CD4-positive, alpha-beta T cell treated with Interleukin-4 for 4 hours (primary cell): Measurements from ENCODE around the gene TCF7.

Experiments used
- DNase-seq: peaks from one replicate; pipeline ENCODE4 v3.0.0-alpha.2; 2020

Gene TCF7

GRCh38 chr5:134113902-134114875 lies at the start of gene TCF7:
TCF7 (plus strand) TSS chr5:134114681; CDS start chr5:134114907, 226 bp downstream.
- DNase-seq, result peak; percentile 77

DNA sequence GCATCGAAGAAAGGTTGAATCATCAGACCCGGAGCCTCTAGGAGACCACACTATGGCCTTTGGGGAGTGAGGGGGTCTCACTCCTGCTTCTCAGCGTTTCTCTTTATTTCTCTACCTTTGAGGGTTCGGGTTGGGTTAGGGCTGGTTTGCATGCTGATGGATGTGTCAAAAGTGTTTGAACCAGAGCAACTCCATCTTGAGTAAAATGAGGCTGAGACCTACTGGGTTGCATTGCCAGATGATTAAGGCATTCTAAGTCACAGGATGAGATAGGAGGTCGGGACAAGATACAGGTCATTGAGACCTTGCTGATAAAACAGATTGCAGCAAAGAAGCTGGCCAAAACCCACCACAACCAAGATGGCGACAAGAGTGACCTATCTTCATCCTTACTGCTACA lies 44.9 kb upstream of the TCF7 start:
- no peak for DNase-seq

DNA sequence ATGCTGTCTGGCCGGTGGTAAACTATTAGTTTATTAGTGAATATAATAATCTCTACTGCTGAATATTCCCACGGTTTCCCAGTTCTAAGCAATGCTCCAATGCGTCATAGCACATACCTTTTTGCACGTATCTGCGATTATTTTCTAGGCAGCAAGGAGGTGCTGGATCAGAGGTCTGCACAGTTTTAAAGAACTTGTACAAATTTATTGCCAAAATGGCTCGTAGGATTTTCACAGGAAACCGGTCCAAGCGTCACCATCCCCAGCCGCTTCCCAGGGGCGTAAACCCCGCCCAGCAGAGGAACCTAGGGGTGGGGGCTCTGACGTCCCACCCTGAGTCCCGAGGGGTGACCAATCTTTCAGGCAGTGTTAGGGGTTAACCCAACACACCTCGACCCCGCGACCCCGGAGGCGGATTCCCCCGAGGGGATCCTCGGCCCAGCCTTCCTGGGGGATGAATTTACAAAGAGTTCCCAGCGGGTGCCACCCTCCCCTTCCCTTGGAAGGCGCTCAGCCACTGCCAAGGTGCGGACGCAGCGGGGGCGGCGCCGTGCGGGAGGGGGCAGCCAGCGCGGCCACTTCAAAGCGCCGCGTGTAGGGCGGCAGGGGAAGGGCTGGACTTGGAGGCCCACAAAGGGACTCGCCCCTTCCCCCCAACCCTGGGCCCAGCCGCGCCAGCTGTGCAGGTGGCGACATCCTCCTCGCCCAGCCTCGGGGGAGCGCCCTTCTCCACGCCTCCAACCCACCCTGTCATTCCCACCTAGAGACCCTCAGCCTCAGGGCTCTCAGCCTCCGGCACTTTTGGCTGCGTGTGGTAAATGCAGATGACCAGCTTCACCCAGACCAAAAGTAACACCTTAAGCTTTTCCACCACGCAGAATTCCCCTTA lies 43.5 kb upstream of the TCF7 start:
- peak; percentile 20 for DNase-seq

GRCh38 chr5:134071614-134072207 lies 42.8 kb upstream of the TCF7 start:
- no peak for DNase-seq

DNA sequence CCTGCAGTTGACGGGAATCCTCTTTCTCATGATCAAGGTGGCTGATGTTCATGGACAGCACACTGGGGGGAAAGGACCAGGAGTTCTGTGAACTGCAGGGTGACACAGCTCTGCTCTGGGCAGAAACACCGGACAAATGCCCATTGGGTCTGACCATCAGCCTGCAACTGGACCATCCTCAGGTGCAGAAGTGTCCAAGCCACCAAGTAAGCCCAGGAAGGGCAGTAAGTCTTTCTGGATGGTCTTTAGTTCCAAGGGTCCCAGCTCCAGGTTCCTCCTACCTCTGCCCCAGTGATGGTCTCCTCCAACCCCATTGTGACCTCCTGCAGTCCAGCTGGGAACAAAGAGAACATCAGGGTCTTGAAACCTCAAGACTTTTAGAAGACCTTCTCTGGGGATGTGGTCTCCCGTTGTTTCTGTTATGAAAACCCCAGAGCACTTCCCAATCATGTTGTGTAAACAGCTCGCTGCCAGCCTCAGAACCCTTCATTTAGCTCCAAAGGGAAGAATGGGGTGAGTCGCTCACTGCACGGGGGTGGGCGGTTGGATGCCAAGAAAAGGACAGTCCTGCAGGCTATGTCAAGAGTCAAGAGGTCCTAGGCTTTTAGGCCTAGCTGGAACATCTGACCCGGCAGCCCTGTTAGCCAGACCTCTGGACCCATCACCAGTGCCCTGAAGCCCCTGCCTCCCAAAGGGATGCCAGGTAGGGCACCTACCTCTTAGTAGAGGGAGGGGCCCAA lies 41.8 kb upstream of the TCF7 start:
- no peak for DNase-seq

GRCh38 chr5:134073404-134073803 lies 41.1 kb upstream of the TCF7 start:
- DNase-seq, result peak; percentile 37

- DNase-seq, result no peak
These were observed 39.4 kb upstream of the TCF7 start for GRCh38 chr5:134075102-134075501.

- DNase-seq, result no peak
These were observed 36.4 kb upstream of the TCF7 start for GRCh38 chr5:134077926-134078580.

GRCh38 chr5:134079748-134080581 lies 34.5 kb upstream of the TCF7 start:
- peak; percentile 77 for DNase-seq

DNA sequence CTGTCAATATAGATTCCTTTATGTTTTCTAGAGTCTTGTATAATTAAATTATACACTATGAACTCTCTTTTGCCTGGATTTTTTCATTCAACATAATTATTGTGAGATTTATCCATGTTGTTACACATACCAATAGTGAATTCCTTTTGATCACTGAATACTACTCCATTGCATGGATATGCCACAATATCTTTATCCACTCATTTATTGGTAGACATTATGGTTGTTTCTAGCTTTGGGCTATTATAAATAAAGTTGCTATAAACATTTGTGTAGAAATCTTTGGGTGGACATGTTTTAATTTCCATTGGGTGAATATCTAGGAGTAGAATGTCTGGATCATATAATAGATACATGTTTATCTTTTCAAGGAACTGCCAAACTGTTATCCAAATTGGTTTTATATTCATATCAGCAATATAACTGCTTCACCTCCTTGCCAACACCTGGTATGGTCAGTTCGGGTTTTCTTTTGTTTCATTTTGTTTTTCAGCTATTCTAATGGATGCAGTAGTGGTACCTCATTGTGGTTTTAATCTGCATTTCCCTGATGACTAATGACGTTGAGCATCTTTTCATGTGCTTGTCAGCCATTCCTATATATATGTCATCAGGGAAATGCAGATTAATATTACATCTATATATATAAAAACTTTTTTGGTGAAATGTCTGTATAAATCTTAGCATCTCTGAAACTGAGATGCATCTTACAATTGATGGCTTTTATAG lies 32.1 kb upstream of the TCF7 start:
- peak; percentile 42 for DNase-seq

DNA sequence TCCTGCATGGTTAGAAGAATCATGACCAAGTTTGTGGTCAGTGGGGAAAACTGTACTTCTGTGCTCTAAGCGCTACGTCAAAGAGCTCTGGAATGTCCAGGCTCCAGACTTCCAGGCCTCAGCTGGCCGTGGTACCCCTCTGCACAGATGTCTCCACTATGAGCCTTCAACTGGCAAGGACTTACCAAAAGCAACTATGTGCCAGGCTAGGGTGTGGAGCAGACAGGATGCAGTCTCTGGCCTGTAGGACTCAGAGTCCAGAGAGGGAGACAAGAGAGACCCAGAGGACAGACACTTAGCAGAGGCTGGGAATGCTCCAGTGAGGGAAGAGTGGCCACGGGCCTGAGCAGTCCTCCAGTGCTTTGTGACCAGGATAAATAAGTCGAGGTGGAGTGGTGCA lies 31.0 kb upstream of the TCF7 start:
- no peak for DNase-seq

- DNase-seq, result no peak
These were observed 30.4 kb upstream of the TCF7 start for GRCh38 chr5:134084022-134084565.

DNA sequence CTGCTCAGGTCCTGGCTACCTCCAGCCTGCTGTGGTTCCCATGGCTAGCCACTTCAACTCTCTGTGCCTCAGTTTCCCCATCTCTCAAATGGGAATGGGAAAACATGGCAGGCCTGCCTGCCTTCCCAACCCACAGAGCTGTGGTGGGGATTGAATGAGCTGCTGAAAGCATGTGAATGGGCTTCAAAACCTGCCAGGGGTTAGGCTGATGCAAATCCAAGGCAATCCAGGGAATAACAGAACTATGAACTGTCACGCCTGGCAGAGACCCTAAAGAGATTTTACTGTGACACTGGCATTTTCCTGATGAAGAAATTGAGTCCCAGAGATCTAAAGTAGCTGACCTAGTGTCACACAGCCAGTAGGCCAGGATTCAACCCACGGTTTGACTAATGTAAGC lies 29.9 kb upstream of the TCF7 start:
- no peak for DNase-seq

DNA sequence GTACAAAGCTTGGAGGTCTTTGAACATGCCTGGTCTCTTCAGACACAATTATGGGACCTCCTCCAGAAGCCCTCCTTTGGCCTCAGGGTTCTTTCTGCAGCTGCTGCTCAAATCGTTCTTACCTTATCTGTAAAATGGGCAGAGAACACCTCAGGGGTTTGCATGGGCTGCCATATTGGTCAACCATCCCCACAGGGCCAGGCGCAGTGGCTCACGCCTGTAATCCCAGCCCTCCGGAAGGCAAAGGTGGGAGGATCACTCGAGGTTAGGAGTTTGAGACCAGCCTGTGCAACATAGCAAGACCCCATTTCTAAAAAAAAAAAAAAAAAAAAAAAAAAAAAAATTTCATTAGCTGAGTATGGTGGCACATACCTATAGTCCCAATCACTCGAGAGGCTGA lies 29.1 kb upstream of the TCF7 start:
- DNase-seq, result no peak

DNA sequence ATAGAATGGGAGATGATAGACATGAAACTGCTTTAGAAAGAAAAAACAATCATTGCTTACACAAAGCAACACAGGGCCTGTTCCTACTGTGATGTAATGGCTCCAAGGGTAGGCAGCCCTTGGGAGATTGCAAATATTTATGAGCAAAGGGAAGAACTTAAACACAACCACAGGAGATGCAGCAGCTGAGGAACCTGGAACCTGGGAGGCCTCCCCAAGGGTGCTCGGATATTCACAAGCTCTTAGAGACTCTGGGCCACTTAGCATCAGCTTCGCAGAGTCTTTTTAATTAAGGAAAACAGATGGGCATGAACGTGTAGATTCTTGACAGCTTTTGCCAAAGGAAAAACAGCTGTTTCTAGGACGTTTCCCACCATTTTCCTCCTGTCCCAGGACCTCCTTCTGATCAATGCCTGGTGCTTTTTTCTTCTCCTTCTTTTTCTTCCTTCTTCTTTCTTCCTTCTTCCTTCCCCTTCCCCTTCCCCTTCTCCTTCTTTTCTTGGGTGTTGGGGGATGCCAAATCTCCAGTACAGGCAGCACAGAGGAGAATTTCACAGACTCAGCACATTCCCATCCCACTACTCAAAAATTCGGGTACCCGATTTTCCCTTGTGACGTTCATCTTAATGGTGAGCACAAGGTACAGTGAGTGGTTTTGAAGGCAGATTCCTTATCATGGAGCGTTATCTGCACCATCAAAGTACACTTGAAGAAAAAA lies 28.1 kb upstream of the TCF7 start:
- DNase-seq, result no peak

GRCh38 chr5:134086943-134087305 lies 27.6 kb upstream of the TCF7 start:
- DNase-seq, result peak; percentile 83

DNA sequence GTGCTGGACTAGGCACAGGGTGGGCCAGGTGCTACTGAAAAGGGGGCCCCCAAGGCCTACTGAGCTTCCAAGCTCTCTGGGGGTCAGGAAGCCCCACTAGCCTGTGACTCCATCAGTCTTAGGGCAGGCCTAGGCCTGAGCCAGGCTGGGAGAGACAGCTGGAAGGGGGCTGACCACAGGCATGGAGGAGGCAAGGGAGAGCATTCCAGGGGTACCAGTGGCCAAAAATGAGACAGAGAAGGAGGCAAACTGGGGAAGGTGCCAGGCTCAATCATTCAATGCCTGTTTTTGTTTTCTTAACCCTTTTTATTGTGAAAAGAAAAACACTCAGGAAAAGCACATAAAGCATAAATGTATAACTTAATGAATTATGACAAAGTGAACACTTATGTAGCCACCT lies 26.2 kb upstream of the TCF7 start:
- DNase-seq, result no peak

DNA sequence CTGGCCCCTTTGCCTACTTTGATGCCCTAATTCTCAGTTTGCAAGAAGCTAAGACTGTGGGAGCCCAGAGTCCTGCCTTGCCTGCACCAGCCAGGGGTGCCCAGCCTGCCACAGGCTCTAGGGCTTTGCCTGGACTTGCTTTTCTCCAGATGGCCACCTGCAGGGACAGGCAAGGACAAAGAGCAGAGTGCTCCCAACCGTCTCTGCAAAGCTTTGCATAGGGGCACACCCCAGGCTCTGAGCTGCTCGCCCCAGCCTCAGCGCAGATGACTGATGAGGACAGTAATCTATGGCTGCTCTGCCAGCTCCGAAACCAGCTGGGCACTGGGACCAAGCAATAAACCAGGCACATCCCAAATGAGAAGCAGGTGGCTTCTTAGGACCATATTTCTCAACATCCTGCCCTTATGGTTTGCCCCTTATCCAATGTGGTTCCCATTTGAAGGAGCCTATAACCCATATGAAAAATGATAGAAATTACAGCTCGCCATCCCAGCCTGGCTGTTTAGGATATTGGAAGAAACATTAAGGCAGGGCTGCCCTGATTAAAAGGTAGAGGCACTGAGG lies 25.4 kb upstream of the TCF7 start:
- DNase-seq, result no peak

DNA sequence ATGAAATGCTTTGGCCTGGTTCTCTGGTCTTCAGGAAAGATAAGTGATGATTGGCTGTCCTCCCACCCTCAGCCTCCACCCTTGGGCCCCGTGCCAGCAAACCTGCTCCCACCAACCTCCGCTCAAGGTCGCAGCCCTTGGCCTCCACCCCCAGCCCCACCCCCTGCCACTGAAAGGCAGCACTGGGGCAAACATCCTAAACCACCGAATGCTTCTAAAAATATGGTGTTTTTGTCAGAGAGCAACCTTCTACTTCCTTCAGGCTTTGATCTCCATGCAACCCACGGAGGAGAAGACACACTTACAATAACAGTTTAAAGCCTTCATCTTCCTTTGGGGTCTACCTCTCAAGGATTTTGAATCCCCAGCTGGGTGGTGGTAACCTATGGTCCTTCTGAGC lies 24.0 kb upstream of the TCF7 start:
- DNase-seq, result peak; percentile 64
